HepG2 (cell line): Measurements from ENCODE around the gene PCIF1. TPM values are rescaled to one million over a fixed set of nuclear protein-coding genes. Genes with fewer than 3 reads are reported as not detected.

Source experiments
- ARID3A ChIP-seq: IDR thresholded peaks from 2 replicates; pipeline ENCODE4 v1.6.1; 2012; ENCODE audit warnings: low read depth, low read length, improper control_type of control experiment
- CBFB ChIP-seq: sonication (generic); formaldehyde crosslinking; IDR thresholded peaks from 2 replicates; pipeline ENCODE4 v1.4.0; 2020; ENCODE audit warnings: missing genetic modification reagents
- DBP ChIP-seq: sonication (generic); formaldehyde crosslinking; IDR thresholded peaks from 2 replicates; pipeline ENCODE4 v1.4.0; 2020; ENCODE audit warnings: missing genetic modification reagents; ENCODE audit errors: not compliant biosample characterization
- HIC2 ChIP-seq: sonication (generic); formaldehyde crosslinking; IDR thresholded peaks from 2 replicates; pipeline ENCODE4 v1.9.0; 2022; ENCODE audit warnings: low read depth, missing genetic modification reagents
- MYPOP ChIP-seq: sonication (generic); formaldehyde crosslinking; IDR thresholded peaks from 2 replicates; pipeline ENCODE4 v1.8.1; 2023; ENCODE audit warnings: mild to moderate bottlenecking, moderate library complexity, missing genetic modification reagents
- NRL ChIP-seq: sonication (generic); formaldehyde crosslinking; IDR thresholded peaks from 2 replicates; pipeline ENCODE4 v1.5.0; 2020; ENCODE audit warnings: missing genetic modification reagents, mild to moderate bottlenecking, moderate library complexity, borderline replicate concordance
- SP4 ChIP-seq: sonication (generic); formaldehyde crosslinking; IDR thresholded peaks from 2 replicates; pipeline ENCODE4 v1.8.1; 2023; ENCODE audit warnings: mild to moderate bottlenecking, missing genetic modification reagents
- ZBTB14 ChIP-seq: sonication (generic); formaldehyde crosslinking; IDR thresholded peaks from 2 replicates; pipeline ENCODE4 v1.4.0; 2020; ENCODE audit warnings: missing genetic modification reagents
- ZNF317 ChIP-seq: sonication (generic); formaldehyde crosslinking; IDR thresholded peaks from 2 replicates; pipeline ENCODE4 v1.5.0; 2020; ENCODE audit warnings: mild to moderate bottlenecking, missing genetic modification reagents
- ZNF468 ChIP-seq: sonication (generic); formaldehyde crosslinking; IDR thresholded peaks from 2 replicates; pipeline ENCODE4 v1.8.0; 2022; ENCODE audit warnings: mild to moderate bottlenecking, moderate library complexity, missing genetic modification reagents
- ZNF563 ChIP-seq: sonication (generic); formaldehyde crosslinking; IDR thresholded peaks from 2 replicates; pipeline ENCODE4 v1.8.0; 2022; ENCODE audit warnings: mild to moderate bottlenecking, moderate library complexity, missing genetic modification reagents
- ZNF609 ChIP-seq: sonication (generic); formaldehyde crosslinking; IDR thresholded peaks from 2 replicates; pipeline ENCODE4 v1.4.0; 2020; ENCODE audit warnings: mild to moderate bottlenecking, missing genetic modification reagents, borderline replicate concordance
- ZNF678 ChIP-seq: sonication (generic); formaldehyde crosslinking; IDR thresholded peaks from 2 replicates; pipeline ENCODE4 v1.4.0; 2020; ENCODE audit warnings: mild to moderate bottlenecking, missing genetic modification reagents
- ZNF709 ChIP-seq: sonication (generic); formaldehyde crosslinking; IDR thresholded peaks from 2 replicates; pipeline ENCODE4 v1.5.0; 2020; ENCODE audit warnings: mild to moderate bottlenecking, missing genetic modification reagents
- ZNF777 ChIP-seq: sonication (generic); formaldehyde crosslinking; IDR thresholded peaks from 2 replicates; pipeline ENCODE4 v1.4.0; 2020; ENCODE audit warnings: missing genetic modification reagents
- polyA plus RNA-seq, 8 experiments: library from polyadenylated mRNA; depleted of rRNA in 3 of 8; stranded (reverse) in 7 of 8; unstranded in 1 of 8; fragments of >200 nt; fragmentation: Illumina TruSeq in 4 of 8; extraction: Trizol in 4 of 8; gene quantifications; 2 replicates each; pipeline versions ENCODE4 v1.2.1 to v1.2.3, GENCODE V29; 2011 to 2016; ENCODE audit warnings: low read depth in 4 of 8, missing spikeins in 1 of 8, mixed read lengths in 1 of 8; ENCODE audit not compliant: insufficient read depth in 1 of 8
- total RNA-seq, 5 experiments: library from RNA; depleted of rRNA; stranded (reverse); fragments of >200 nt; fragmentation: Illumina TruSeq; extraction: Trizol; gene quantifications; 2 replicates each; pipeline ENCODE4 v1.2.3, GENCODE V29; 2016; ENCODE audit warnings: low read depth in 1 of 5

The PCIF1 gene
- total and polyA plus RNA-seq, 2 of the 13 experiments (the other 11 are each of a cell fraction or from before 2014, with no cell fraction given): 20.9 to 24.4 TPM

GRCh38 chr20:45969712-45970634, 35.5 kb downstream of the PCIF1 start (continued):
- TF ChIP-seq ZNF609 (CRISPR knock-in tag): no peak
- TF ChIP-seq DBP: no peak
- TF ChIP-seq ZNF317 (CRISPR knock-in tag): peak; percentile 31; the same call in 1 of the 2 replicates
- no peak for TF ChIP-seq ZBTB14 (CRISPR knock-in tag)
- no peak for TF ChIP-seq ZNF678 (CRISPR knock-in tag)
- TF ChIP-seq ZNF468 (CRISPR knock-in tag): no peak
- no peak for TF ChIP-seq ZNF563 (CRISPR knock-in tag)
- TF ChIP-seq SP4 (CRISPR knock-in tag): peak; percentile 59
- TF ChIP-seq ZNF777 (CRISPR knock-in tag): no peak
- TF ChIP-seq NRL: no peak
- no peak for TF ChIP-seq MYPOP
- no peak for TF ChIP-seq ARID3A
- no peak for TF ChIP-seq CBFB (CRISPR knock-in tag)
- no peak for TF ChIP-seq ZNF709 (CRISPR knock-in tag)
- no peak for TF ChIP-seq HIC2 (CRISPR knock-in tag)
